Dedifferentiated amniotic fluid mesenchymal stem cell (primary cell): ENCODE measurements around the gene RHOBTB3.
A peak's percentile ranks its signal among the peaks of the same experiment; 100 is the strongest.
"Not testable (repeated sequence)": the region's sequence is repeated elsewhere in the genome, so short reads cannot be mapped to it uniquely, and the experiment has no call there.

Experiments used
- DNase-seq: peaks from one replicate; pipeline ENCODE4 v3.0.0-alpha.2; 2016; ENCODE audit errors: extremely low spot score

Gene RHOBTB3

GRCh38 chr5:95818181-95819147 lies 87.3 kb downstream of the RHOBTB3 start:
- no peak for DNase-seq

- DNase-seq, result no peak
These were observed 90.2 kb downstream of the RHOBTB3 start for GRCh38 chr5:95821110-95822021.

- peak; percentile 39 for DNase-seq
These were observed 91.0 kb downstream of the RHOBTB3 start for GRCh38 chr5:95822043-95822541.

- peak; percentile 88 for DNase-seq
These were observed 91.5 kb downstream of the RHOBTB3 start, which contains the start of gene GLRX for GRCh38 chr5:95822542-95823181. Gene GLRX, minus strand, starts transcription at chr5:95822726. Its CDS starts 64 bp downstream, at chr5:95822662.

- DNase-seq, result no peak
These were observed 92.1 kb downstream of the RHOBTB3 start for GRCh38 chr5:95823218-95823737.

GRCh38 chr5:95823738-95824609 lies 92.8 kb downstream of the RHOBTB3 start:
- DNase-seq, result peak; percentile 90

- DNase-seq, result no peak
These were observed 93.6 kb downstream of the RHOBTB3 start for GRCh38 chr5:95824747-95825146.

- no peak for DNase-seq
These were observed 94.4 kb downstream of the RHOBTB3 start for GRCh38 chr5:95825495-95825894.

GRCh38 chr5:95826949-95827891 lies 96.1 kb downstream of the RHOBTB3 start:
- DNase-seq, result no peak

GRCh38 chr5:95827892-95828246 lies 96.7 kb downstream of the RHOBTB3 start:
- DNase-seq, result no peak

GRCh38 chr5:95830226-95830625 lies 99.1 kb downstream of the RHOBTB3 start:
- no peak for DNase-seq

GRCh38 chr5:95832664-95833063 lies 101.5 kb downstream of the RHOBTB3 start:
- DNase-seq, result no peak

GRCh38 chr5:95835682-95836385 lies 104.7 kb downstream of the RHOBTB3 start:
- no peak for DNase-seq

- no peak for DNase-seq
These were observed 105.4 kb downstream of the RHOBTB3 start for GRCh38 chr5:95836544-95836943.

GRCh38 chr5:95836971-95837370 lies 105.8 kb downstream of the RHOBTB3 start:
- DNase-seq, result not testable (repeated sequence)

- DNase-seq, result no peak
These were observed 106.4 kb downstream of the RHOBTB3 start for GRCh38 chr5:95837492-95837891.

GRCh38 chr5:95838001-95838520 lies 106.9 kb downstream of the RHOBTB3 start:
- no peak for DNase-seq

- no peak for DNase-seq
These were observed 107.4 kb downstream of the RHOBTB3 start for GRCh38 chr5:95838556-95838955.
